K562 (cell line): ENCODE data around the gene CARM1. TPM values are rescaled to one million over a fixed set of nuclear protein-coding genes. Genes with fewer than 3 reads are reported as not detected.

Source experiments
- ATAC-seq: fragments of 200-7000 bp; cut with Tn5 transposase; 3 replicates; pipeline ENCODE4 v1.9.1; 2020; ENCODE audit warnings: moderate library complexity
- BruUV-seq: library from RNA; stranded (reverse); fragments of 400-500 nt; replicated peaks from 2 replicates; lab custom pipeline; 2021; lab: Mats Ljungman, UMichigan
- CTCF ChIA-PET: fragments of 300-600 bp; formaldehyde crosslinking; extraction: SDS; loops from one replicate; lab custom pipeline; 2021; ENCODE audit warnings: low intra/inter-chr PET ratio; lab: Yijun Ruan, JAX
- POLR2A ChIA-PET: fragments of 300-600, 350-650 bp; sonication (Branson Sonifier 250); formaldehyde crosslinking; extraction: SDS; loops from one replicate; lab custom pipeline; 2021; ENCODE audit warnings: antibody characterized with exemption, inconsistent platforms; lab: Yijun Ruan, JAX
- DNase-seq, 4 experiments: peaks; one replicate each; pipeline versions ENCODE4 v3.0.0 to v3.0.0-alpha.2; 2011 to 2018; ENCODE audit warnings: low spot score in 3 of 4, mixed read lengths in 3 of 4; ENCODE audit errors: extremely low read depth in 1 of 4
- FAIRE-seq: peaks from 2 replicates; lab custom pipeline; 2011; peaks lifted over from hg19 to GRCh38; lab: Jason Lieb, UNC
- H2AFZ ChIP-seq: 2 replicates; pipeline ENCODE4 v1.6.0; 2011; ENCODE audit warnings: low read depth, low read length, control low read depth, inconsistent platforms
- H3K27ac ChIP-seq: fragments of 200-600 bp; 3 replicates; pipeline ENCODE4 v1.8.0; 2011; ENCODE audit warnings: low read depth, mild to moderate bottlenecking, control low read depth, inconsistent platforms, low read length, moderate library complexity, mixed read lengths; ENCODE audit errors: extremely low read depth
- H3K27me3 ChIP-seq, 2 experiments: fragments of 300-600 bp in 1 of 2; 2 replicates in 1 of 2; 3 replicates in 1 of 2; pipeline versions ENCODE4 v1.6.0 to v1.8.0; 2011; ENCODE audit warnings: inconsistent platforms in 2 of 2, low read length in 2 of 2, mild to moderate bottlenecking in 1 of 2, mixed read lengths in 1 of 2, moderate library complexity in 1 of 2; ENCODE audit not compliant: control insufficient read depth in 2 of 2, insufficient read depth in 2 of 2
- H3K36me3 ChIP-seq: fragments of 300-600 bp; 3 replicates; pipeline ENCODE4 v1.8.0; 2011; ENCODE audit warnings: mild to moderate bottlenecking, low read length, inconsistent platforms; ENCODE audit not compliant: control insufficient read depth, insufficient read depth
- H3K4me1 ChIP-seq, 2 experiments: fragments of 200-600 bp in 1 of 2; replicated peaks in 1 of 2; 2 replicates in 1 of 2; 3 replicates in 1 of 2; pipeline versions ENCODE4 v1.5.1 to v1.8.0; 2011; ENCODE audit warnings: inconsistent platforms in 2 of 2, low read length in 2 of 2, mild to moderate bottlenecking in 1 of 2, mixed read lengths in 1 of 2, moderate library complexity in 1 of 2; ENCODE audit not compliant: control insufficient read depth in 2 of 2, insufficient read depth in 2 of 2
- H3K4me2 ChIP-seq: 2 replicates; pipeline ENCODE4 v1.6.1; 2011; ENCODE audit warnings: low read length, control low read depth, inconsistent platforms, mixed read lengths; ENCODE audit not compliant: insufficient read depth
- H3K4me3 ChIP-seq: fragments of 200-600 bp; sonication (generic), shearing (Covaris generic); 2 replicates; pipeline ENCODE4 v1.5.1; 2016; ENCODE audit warnings: control low read depth, inconsistent platforms
- H3K79me2 ChIP-seq: fragments of 200-600 bp; 3 replicates; pipeline ENCODE4 v1.8.0; 2011; ENCODE audit warnings: low read length, inconsistent platforms; ENCODE audit not compliant: control insufficient read depth, insufficient read depth
- H3K9ac ChIP-seq, 2 experiments: 2 replicates each; pipeline versions ENCODE4 v1.6.0 to v1.6.1; 2011; ENCODE audit warnings: low read depth in 2 of 2, low read length in 2 of 2, control low read depth in 1 of 2, inconsistent platforms in 1 of 2, mild to moderate bottlenecking in 1 of 2, mixed read lengths in 1 of 2; ENCODE audit not compliant: insufficient read depth in 1 of 2
- H3K9me1 ChIP-seq: one replicate; pipeline ENCODE4 v1.6.0; 2011; ENCODE audit warnings: inconsistent platforms, mild to moderate bottlenecking, low read length, moderate library complexity; ENCODE audit not compliant: control insufficient read depth, insufficient read depth
- H3K9me3 ChIP-seq: replicated peaks from 2 replicates; pipeline ENCODE4 v1.5.1; 2011; ENCODE audit warnings: low read depth, low read length, inconsistent platforms; ENCODE audit not compliant: control insufficient read depth, insufficient read depth
- H4K20me1 ChIP-seq: replicated peaks from 2 replicates; pipeline ENCODE4 v1.6.1; 2011; ENCODE audit warnings: low read length, inconsistent platforms, mixed read lengths; ENCODE audit not compliant: control insufficient read depth, insufficient read depth
- CAMTA2 ChIP-seq: fragments of 250-450 bp; sonication (Bioruptor Pico); conservative IDR thresholded peaks from 2 replicates; pipeline ENCODE4 v1.5.1; 2022
- CBFA2T3 ChIP-seq: fragments of 450-650 bp; IDR thresholded peaks from 2 replicates; pipeline ENCODE4 v1.6.1; 2017
- CXXC5 ChIP-seq: fragments of 250-450 bp; sonication (Bioruptor Pico); IDR thresholded peaks from 2 replicates; pipeline ENCODE4 v1.8.0; 2022; ENCODE audit warnings: inconsistent platforms, mild to moderate bottlenecking, moderate library complexity
- MGA ChIP-seq: fragments of 450-650 bp; IDR thresholded peaks from 2 replicates; pipeline ENCODE4 v1.6.1; 2016; ENCODE audit warnings: mild to moderate bottlenecking, moderate library complexity
- NCOA1 ChIP-seq: fragments of 450-650 bp; IDR thresholded peaks from 2 replicates; pipeline ENCODE4 v1.6.1; 2016; ENCODE audit warnings: low read depth
- NFIX ChIP-seq: fragments of 250-450 bp; sonication (Bioruptor Pico); IDR thresholded peaks from 2 replicates; pipeline ENCODE4 v1.4.0; 2020; ENCODE audit warnings: low read depth, mild to moderate bottlenecking, moderate library complexity
- PML ChIP-seq: IDR thresholded peaks from 2 replicates; pipeline ENCODE4 v1.6.1; 2012; ENCODE audit warnings: low read length, inconsistent platforms
- RBM25 ChIP-seq: fragments of 200-400 bp; formaldehyde crosslinking; IDR thresholded peaks from 2 replicates; pipeline ENCODE4 v1.6.1; 2018; ENCODE audit warnings: low read length, low read depth, moderate library complexity; ENCODE audit not compliant: severe bottlenecking
- SMAD4 ChIP-seq: fragments of 250-450 bp; sonication (Bioruptor Pico); conservative IDR thresholded peaks from 2 replicates; pipeline ENCODE4 v1.8.0; 2021; ENCODE audit warnings: inconsistent platforms, mild to moderate bottlenecking, moderate library complexity
- WGBS: fragments of 100-300 bp; shearing (Covaris generic); methylation state at CpG from one replicate; pipeline ENCODE4 v1.1.6; 2016; ENCODE audit warnings: low coverage, mixed read lengths; ENCODE audit not compliant: insufficient coverage; ENCODE audit errors: missing lambda C conversion rate; 5-methylcytosine and 5-hydroxymethylcytosine counted together
- in situ Hi-C: fragments of 300-500 bp; cut with MboI; formaldehyde crosslinking; loops from 4 replicates; pipeline ENCODE4 v1.15.0; 2018; ENCODE audit warnings: inconsistent platforms, mixed read lengths
- intact Hi-C: fragments of 100-400 bp; cut with micrococcal nuclease; formaldehyde crosslinking; loops from 2 replicates; pipeline ENCODE4 v1.14.2; 2022
- polyA plus RNA-seq, 8 experiments: library from polyadenylated mRNA; depleted of rRNA in 4 of 8; stranded (reverse) in 5 of 8; unstranded in 3 of 8; fragments of >200 nt; fragmentation: Nextera tagmentation in 2 of 8; fragmentation: Illumina TruSeq in 1 of 8; extraction: Ambion mirVana in 2 of 8; extraction: Trizol in 1 of 8; gene quantifications; 2 replicates each; pipeline versions ENCODE4 v1.2.1 to v1.2.3, GENCODE V29; 2011 to 2014; ENCODE audit warnings: inconsistent platforms in 1 of 8, missing spikeins in 1 of 8
- total RNA-seq, 7 experiments: library from RNA; depleted of rRNA in 6 of 7; stranded (reverse); fragments of >200 nt in 6 of 7; fragmentation: Illumina TruSeq in 2 of 7; extraction: Trizol in 2 of 7; gene quantifications; 2 replicates each; pipeline versions ENCODE4 v1.2.1 to v1.2.3, GENCODE V29; 2011 to 2021; ENCODE audit warnings: low replicate concordance in 1 of 7

CARM1 gene
- total and polyA plus RNA-seq, 9 of the 15 experiments (the other 6 are each of a cell fraction or from before 2014, with no cell fraction given): 0.36 to 86.0 (median 29.7) TPM

GRCh38 chr19:10839114-10840050 lies 32.0 kb upstream of the CARM1 start:
- H3K27me3 ChIP-seq: no peaks in the 10 kb centered on the region
- in situ Hi-C loops (no loop called here), intact Hi-C loops (no loop called here)
- ChIA-PET POLR2A (interaction anchor here (0.6 to 1.3 kb wide), 3 partner anchors 14 to 482 kb away, joined by 3 to 4 read pairs (median 3); no protein-coding TSS in a partner anchor), CTCF (no interaction called here)
- peaks cover 8% of the 10 kb centered on the region; the same call in 1 of the 3 replicates for H3K36me3 ChIP-seq
- H2AFZ ChIP-seq: peak overlapping the region; percentile 77
- no TSS peak for BruUV-seq
- H3K4me1 ChIP-seq: peaks cover 25 to 38% of the 10 kb centered on the region in 2 experiments; a peak in 4 of 5 replicates
- H3K27ac ChIP-seq: peak overlapping the region; percentile 48
- H3K4me2 ChIP-seq: peak overlapping the region; percentile 28; the same call in 1 of the 2 replicates
- peak; percentile 57 for FAIRE-seq
- no peak overlapping the region for H3K4me3 ChIP-seq
- WGBS: 50% methylated on average over 9 of the region's 10 CpGs
- H3K9ac ChIP-seq: peak overlapping the region in 1 of 2 experiments; percentile 12; a peak in 1 of 4 replicates
- H4K20me1 ChIP-seq: peaks cover 7% of the 10 kb centered on the region; the same call in 1 of the 2 replicates
- peaks cover 7% of the 10 kb centered on the region; the same call in 2 of the 3 replicates for H3K79me2 ChIP-seq
- H3K9me3 ChIP-seq: peaks cover 13% of the 10 kb centered on the region
- ATAC-seq: no peak
- H3K9me1 ChIP-seq: no peaks in the 10 kb centered on the region
- peak in 1 of 4 experiments; percentile 71 for DNase-seq
- TF ChIP-seq CXXC5 (CRISPR knock-in tag): peak; percentile 56
- TF ChIP-seq CBFA2T3: peak; percentile 88
- no peak for TF ChIP-seq PML
- peak; percentile 63; the same call in 1 of the 2 replicates for TF ChIP-seq MGA
- no peak for TF ChIP-seq NCOA1
- TF ChIP-seq CAMTA2: no peak
- TF ChIP-seq RBM25: peak; percentile 70
- no peak for TF ChIP-seq NFIX
- peak; percentile 55; the same call in 1 of the 2 replicates for TF ChIP-seq SMAD4 (CRISPR knock-in tag)
